ENCODE results near the gene AUP1.

GRCh38 chr2:74544634-74545033, 15.1 kb upstream of the AUP1 start:
- no peak for TF ChIP-seq POLR2A (IDR thresholded peaks at IDR 0.05)
- TF ChIP-seq CTCF (IDR thresholded peaks at IDR 0.05): no peak
- TF ChIP-seq POLR2AphosphoS5 (IDR thresholded peaks at IDR 0.05): no peak
- no peak for TF ChIP-seq EP300 (IDR thresholded peaks at IDR 0.05)
